ENCODE data around the gene KTN1. TPM values are rescaled to one million over a fixed set of nuclear protein-coding genes. Genes with fewer than 3 reads are reported as not detected.

The KTN1 gene
- total and polyA plus RNA-seq, 4 donors, result 57.1 to 152 (median 80.5) TPM

- WGBS, 2 donors, result 86 to 95% methylated on average over 1 of the region's 1 CpG
- TF ChIP-seq CTCF (IDR thresholded peaks at IDR 0.05; ENCODE audit: control extremely low read depth, extremely low read depth), result no peak
- H3K4me1 ChIP-seq (ENCODE audit: control insufficient read depth in 5 of 5, insufficient read depth in 5 of 5, low read length in 5 of 5), result no peaks in the 10 kb centered on the region
- H3K9me3 ChIP-seq (ENCODE audit: control insufficient read depth in 4 of 4, insufficient read depth in 3 of 4, low read length in 3 of 4), result no peaks in the 10 kb centered on the region
- H3K27me3 ChIP-seq (ENCODE audit: control insufficient read depth in 3 of 3, insufficient read depth in 3 of 3, low read length in 2 of 3), result no peaks in the 10 kb centered on the region
- DNase-seq, result no peak
- H3K27ac ChIP-seq (ENCODE audit: low read depth in 1 of 2, low read length in 1 of 2), result no peak overlapping the region
- H3K9ac ChIP-seq (ENCODE audit: insufficient read depth in 1 of 2, low read length in 2 of 2), result no peak overlapping the region
- H3K36me3 ChIP-seq (ENCODE audit: control insufficient read depth in 4 of 4, insufficient read depth in 4 of 4, low read length in 4 of 4), result no peaks in the 10 kb centered on the region
- no peak for ATAC-seq (ENCODE audit: insufficient read depth, low FRiP score)
- no peak overlapping the region for H3K4me3 ChIP-seq
These were observed 144.7 kb downstream of the KTN1 start for GRCh38 chr14:55724736-55725135.

- no peak for DNase-seq
- Histone ChIP-seq H3K27me3 (ENCODE audit: control insufficient read depth in 3 of 3, insufficient read depth in 3 of 3, low read length in 2 of 3) (peaks cover 0 to 2% (median 0%) of the 10 kb centered on the region in 3 donors), H3K9ac (ENCODE audit: insufficient read depth in 1 of 2, low read length in 2 of 2) (no peak overlapping the region), H3K4me1 (ENCODE audit: control insufficient read depth in 5 of 5, insufficient read depth in 5 of 5, low read length in 5 of 5) (no peaks in the 10 kb centered on the region), H3K36me3 (ENCODE audit: control insufficient read depth in 4 of 4, insufficient read depth in 4 of 4, low read length in 4 of 4) (no peaks in the 10 kb centered on the region), H3K27ac (ENCODE audit: low read depth in 1 of 2, low read length in 1 of 2) (no peak overlapping the region), H3K4me3 (no peak overlapping the region), H3K9me3 (ENCODE audit: control insufficient read depth in 4 of 4, insufficient read depth in 3 of 4, low read length in 3 of 4) (no peaks in the 10 kb centered on the region)
- no peak for TF ChIP-seq CTCF (IDR thresholded peaks at IDR 0.05; ENCODE audit: control extremely low read depth, extremely low read depth)
- ATAC-seq (ENCODE audit: insufficient read depth, low FRiP score), result no peak
These were observed 150.7 kb downstream of the KTN1 start for GRCh38 chr14:55730592-55731310.

GRCh38 chr14:55731311-55731872 is 151.4 kb downstream of the KTN1 start:
- Histone ChIP-seq H3K36me3 (ENCODE audit: control insufficient read depth in 4 of 4, insufficient read depth in 4 of 4, low read length in 4 of 4) (no peaks in the 10 kb centered on the region), H3K27ac (ENCODE audit: low read depth in 1 of 2, low read length in 1 of 2) (no peak overlapping the region), H3K9me3 (ENCODE audit: control insufficient read depth in 4 of 4, insufficient read depth in 3 of 4, low read length in 3 of 4) (no peaks in the 10 kb centered on the region), H3K4me3 (no peak overlapping the region), H3K27me3 (ENCODE audit: control insufficient read depth in 3 of 3, insufficient read depth in 3 of 3, low read length in 2 of 3) (peaks cover 0 to 2% (median 0%) of the 10 kb centered on the region in 3 donors), H3K9ac (ENCODE audit: insufficient read depth in 1 of 2, low read length in 2 of 2) (no peak overlapping the region), H3K4me1 (ENCODE audit: control insufficient read depth in 5 of 5, insufficient read depth in 5 of 5, low read length in 5 of 5) (no peaks in the 10 kb centered on the region)
- TF ChIP-seq CTCF (IDR thresholded peaks at IDR 0.05; ENCODE audit: control extremely low read depth, extremely low read depth), result no peak
- ATAC-seq (ENCODE audit: insufficient read depth, low FRiP score), result no peak
- DNase-seq, result no peak
- 58 to 75% methylated on average over 4 of the region's 4 CpGs for WGBS, 2 donors
